ENCODE data around the gene SLFN5. TPM values are rescaled to one million over a fixed set of nuclear protein-coding genes. Genes with fewer than 3 reads are reported as not detected.
"Not testable (repeated sequence)": the region's sequence is repeated elsewhere in the genome, so short reads cannot be mapped to it uniquely, and the experiment has no call there.

The SLFN5 gene
- total RNA-seq, 1 donor from 2014 or later = 90.5 TPM

- Mint-ChIP-seq H3K36me3 (ENCODE audit: low read depth) (peaks cover 29% of the 10 kb centered on the region), H3K27ac (ENCODE audit: unreplicated experiment) (no peak overlapping the region), H3K4me1 (ENCODE audit: low read depth) (peaks cover 25% of the 10 kb centered on the region), H3K9me3 (ENCODE audit: low read depth) (no peaks in the 10 kb centered on the region), H3K4me3 (ENCODE audit: unreplicated experiment) (no peak overlapping the region), H3K27me3 (ENCODE audit: low read depth) (no peaks in the 10 kb centered on the region)
- DNase-seq (ENCODE audit: low spot score) = no peak
- TF ChIP-seq, protein P1, sequence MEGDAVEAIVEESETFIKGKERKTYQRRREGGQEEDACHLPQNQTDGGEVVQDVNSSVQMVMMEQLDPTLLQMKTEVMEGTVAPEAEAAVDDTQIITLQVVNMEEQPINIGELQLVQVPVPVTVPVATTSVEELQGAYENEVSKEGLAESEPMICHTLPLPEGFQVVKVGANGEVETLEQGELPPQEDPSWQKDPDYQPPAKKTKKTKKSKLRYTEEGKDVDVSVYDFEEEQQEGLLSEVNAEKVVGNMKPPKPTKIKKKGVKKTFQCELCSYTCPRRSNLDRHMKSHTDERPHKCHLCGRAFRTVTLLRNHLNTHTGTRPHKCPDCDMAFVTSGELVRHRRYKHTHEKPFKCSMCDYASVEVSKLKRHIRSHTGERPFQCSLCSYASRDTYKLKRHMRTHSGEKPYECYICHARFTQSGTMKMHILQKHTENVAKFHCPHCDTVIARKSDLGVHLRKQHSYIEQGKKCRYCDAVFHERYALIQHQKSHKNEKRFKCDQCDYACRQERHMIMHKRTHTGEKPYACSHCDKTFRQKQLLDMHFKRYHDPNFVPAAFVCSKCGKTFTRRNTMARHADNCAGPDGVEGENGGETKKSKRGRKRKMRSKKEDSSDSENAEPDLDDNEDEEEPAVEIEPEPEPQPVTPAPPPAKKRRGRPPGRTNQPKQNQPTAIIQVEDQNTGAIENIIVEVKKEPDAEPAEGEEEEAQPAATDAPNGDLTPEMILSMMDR (IDR thresholded peaks at IDR 0.05) = no peak
Observed at GRCh38 chr17:35259001-35259400, 16.1 kb downstream of the SLFN5 start.

- Mint-ChIP-seq H3K27ac (ENCODE audit: unreplicated experiment) (no peak overlapping the region), H3K9me3 (ENCODE audit: low read depth) (no peaks in the 10 kb centered on the region), H3K4me1 (ENCODE audit: low read depth) (peaks cover 14% of the 10 kb centered on the region), H3K27me3 (ENCODE audit: low read depth) (no peaks in the 10 kb centered on the region), H3K36me3 (ENCODE audit: low read depth) (peaks cover 39% of the 10 kb centered on the region), H3K4me3 (ENCODE audit: unreplicated experiment) (no peak overlapping the region)
- no peak for DNase-seq (ENCODE audit: low spot score)
- TF ChIP-seq, protein P1 (IDR thresholded peaks at IDR 0.05) = no peak
Observed at GRCh38 chr17:35265071-35265470, 22.2 kb downstream of the SLFN5 start.

- Mint-ChIP-seq H3K4me3 (ENCODE audit: unreplicated experiment) (no peak overlapping the region), H3K36me3 (ENCODE audit: low read depth) (peaks cover 38% of the 10 kb centered on the region), H3K27me3 (ENCODE audit: low read depth) (no peaks in the 10 kb centered on the region), H3K27ac (ENCODE audit: unreplicated experiment) (no peak overlapping the region), H3K9me3 (ENCODE audit: low read depth) (peaks cover under 1% of the 10 kb centered on the region), H3K4me1 (ENCODE audit: low read depth) (peaks cover 14% of the 10 kb centered on the region)
- TF ChIP-seq, protein P1 (IDR thresholded peaks at IDR 0.05) = no peak
- no peak for DNase-seq (ENCODE audit: low spot score)
Observed at GRCh38 chr17:35265566-35266141, 22.8 kb downstream of the SLFN5 start.

DNA sequence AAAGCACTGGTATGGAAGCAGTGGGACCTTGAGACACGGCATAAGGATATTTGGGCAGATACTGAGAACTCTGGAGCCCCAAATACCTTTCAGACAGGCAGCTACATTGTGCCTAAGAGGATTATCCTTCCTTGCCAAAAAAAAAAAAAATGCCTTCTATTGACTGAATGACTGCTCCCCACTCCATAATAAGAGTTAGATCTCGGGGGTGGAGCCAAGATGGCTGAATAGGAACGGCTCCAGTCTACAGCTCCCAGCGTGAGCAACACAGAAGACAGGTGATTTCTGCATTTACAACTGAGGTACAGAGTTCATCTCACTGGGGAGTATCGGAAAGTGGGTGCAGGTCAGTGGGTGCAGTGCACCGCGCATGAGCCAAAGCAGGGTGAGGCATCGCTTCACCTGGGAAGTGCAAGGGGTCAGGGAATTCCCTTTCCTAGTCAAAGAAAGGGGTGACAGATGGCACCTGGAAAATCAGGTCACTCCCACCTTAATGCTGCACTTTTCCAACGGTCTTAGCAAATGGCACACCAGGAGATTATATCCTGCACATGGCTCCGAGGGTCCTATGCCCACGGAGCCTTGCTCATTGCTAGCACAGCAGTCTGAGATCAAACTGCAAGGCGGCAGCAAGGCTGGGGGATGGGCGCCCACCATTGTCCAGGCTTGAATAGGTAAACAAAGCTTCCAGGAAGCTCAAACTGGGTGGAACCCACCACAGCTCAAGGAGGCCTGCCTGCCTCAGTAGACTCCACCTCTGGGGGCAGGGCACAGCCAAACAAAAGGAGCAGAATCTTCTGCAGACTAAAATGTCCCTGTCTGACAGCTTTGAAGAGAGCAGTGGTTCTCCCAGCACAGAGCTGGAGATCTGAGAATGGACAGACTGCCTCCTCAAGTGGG is 31.5 kb downstream of the SLFN5 start:
- H3K4me3 Mint-ChIP-seq (ENCODE audit: unreplicated experiment); H3K36me3 Mint-ChIP-seq (ENCODE audit: low read depth); DNase-seq (ENCODE audit: low spot score); H3K27ac Mint-ChIP-seq (ENCODE audit: unreplicated experiment); H3K4me1 Mint-ChIP-seq (ENCODE audit: low read depth); H3K27me3 Mint-ChIP-seq (ENCODE audit: low read depth): not testable (repeated sequence)
- peaks cover 46% of the 10 kb centered on the region for H3K9me3 Mint-ChIP-seq (ENCODE audit: low read depth)

DNA sequence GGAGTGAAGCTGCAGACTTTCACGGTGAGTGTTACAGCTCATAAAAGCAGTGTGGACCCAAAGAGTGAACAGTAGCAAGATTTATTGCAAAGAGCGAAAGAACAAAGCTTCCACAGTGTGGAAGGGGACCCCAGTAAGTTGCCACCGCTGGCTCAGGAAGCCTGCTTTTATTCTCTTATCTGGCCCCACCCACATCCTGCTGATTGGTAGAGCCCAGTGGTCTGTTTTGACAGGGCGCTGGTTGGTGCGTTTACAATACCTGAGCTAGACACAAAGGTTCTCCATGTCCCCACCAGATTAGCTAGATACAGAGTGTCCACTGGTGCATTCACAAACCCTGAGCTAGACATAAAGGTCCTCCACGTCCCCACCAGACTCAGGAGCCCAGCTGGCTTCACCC is 35.6 kb downstream of the SLFN5 start:
- DNase-seq (ENCODE audit: low spot score); H3K27me3 Mint-ChIP-seq (ENCODE audit: low read depth); H3K27ac Mint-ChIP-seq (ENCODE audit: unreplicated experiment); H3K4me1 Mint-ChIP-seq (ENCODE audit: low read depth); H3K36me3 Mint-ChIP-seq (ENCODE audit: low read depth); H3K4me3 Mint-ChIP-seq (ENCODE audit: unreplicated experiment): not testable (repeated sequence)
- H3K9me3 Mint-ChIP-seq (ENCODE audit: low read depth) = peaks cover 29% of the 10 kb centered on the region

- H3K27me3 Mint-ChIP-seq (ENCODE audit: low read depth); DNase-seq (ENCODE audit: low spot score); H3K4me3 Mint-ChIP-seq (ENCODE audit: unreplicated experiment); H3K27ac Mint-ChIP-seq (ENCODE audit: unreplicated experiment); H3K36me3 Mint-ChIP-seq (ENCODE audit: low read depth); H3K4me1 Mint-ChIP-seq (ENCODE audit: low read depth): not testable (repeated sequence)
- H3K9me3 Mint-ChIP-seq (ENCODE audit: low read depth) = peaks cover 27% of the 10 kb centered on the region
Observed at GRCh38 chr17:35278876-35279275, 36.0 kb downstream of the SLFN5 start.
